Measurements from ENCODE around the gene AKIRIN1. TPM values are rescaled to one million over a fixed set of nuclear protein-coding genes. Genes with fewer than 3 reads are reported as not detected.

AKIRIN1 gene
- polyA plus RNA-seq, 1 of the 3 experiments (the other 2 are of a cell fraction) = 37.0 TPM

GRCh38 chr1:38997901-38998190 lies 6.8 kb downstream of the AKIRIN1 start:
- Histone ChIP-seq H3K4me1 (ENCODE audit: control insufficient read depth in 1 of 2, insufficient read depth in 2 of 2, low read depth in 1 of 2, low read length in 1 of 2) (no peaks in the 10 kb centered on the region; a peak in 2 of 4 replicates), H4K20me1 (ENCODE audit: insufficient read depth) (peaks cover 97% of the 10 kb centered on the region), H3K27ac (ENCODE audit: low read depth in 2 of 2, low read length in 1 of 2) (no peak overlapping the region), H2AFZ (ENCODE audit: low read depth) (no peak overlapping the region), H3K4me3 (ENCODE audit: low read depth in 2 of 2, low read length in 1 of 2) (no peak overlapping the region), H3K79me2 (ENCODE audit: insufficient read depth) (peaks cover 100% of the 10 kb centered on the region), H3K27me3 (ENCODE audit: insufficient read depth) (no peaks in the 10 kb centered on the region), H3K4me2 (no peak overlapping the region), H3K9ac (no peak overlapping the region), H3F3A (replicated peaks; ENCODE audit: insufficient read depth) (peaks cover 3% of the 10 kb centered on the region), H3K9me3 (no peaks in the 10 kb centered on the region), H3K9me2 (no peaks in the 10 kb centered on the region), H3K36me3 (replicated peaks in 1 of 2; ENCODE audit: control insufficient read depth in 1 of 2, insufficient read depth in 2 of 2, low read length in 1 of 2) (peaks cover 49 to 82% of the 10 kb centered on the region in 2 experiments)
- WGBS (ENCODE audit: low lambda C conversion rate) = 79% methylated on average over 3 of the region's 3 CpGs
- TF ChIP-seq REST (IDR thresholded peaks at IDR 0.05; ENCODE audit: low read depth, low read length) (no peak), MXI1 (IDR thresholded peaks at IDR 0.05; ENCODE audit: low read depth, low read length) (no peak), FOSL2 (IDR thresholded peaks at IDR 0.05; ENCODE audit: borderline replicate concordance, low read depth) (no peak), CHD2 (IDR thresholded peaks at IDR 0.05; ENCODE audit: low read length, partially characterized antibody) (no peak), GABPA (IDR thresholded peaks at IDR 0.05; ENCODE audit: low read depth) (no peak), NFIC (IDR thresholded peaks at IDR 0.05; ENCODE audit: borderline replicate concordance) (no peak), MEF2A (IDR thresholded peaks at IDR 0.05; ENCODE audit: borderline replicate concordance, low read depth) (no peak), EZH2phosphoT487 (IDR thresholded peaks at IDR 0.05; ENCODE audit: borderline replicate concordance, low read depth) (no peak), IRF3 (IDR thresholded peaks at IDR 0.05; ENCODE audit: low read depth, low read length) (no peak), RFX5 (IDR thresholded peaks at IDR 0.05; ENCODE audit: low read length) (no peak), SMC3 (IDR thresholded peaks at IDR 0.05; ENCODE audit: low read depth, low read length) (no peak), TEAD4 (IDR thresholded peaks at IDR 0.05; ENCODE audit: borderline replicate concordance, insufficient read depth) (no peak), SIN3A (IDR thresholded peaks at IDR 0.05; ENCODE audit: borderline replicate concordance, low read depth, low read length) (no peak), POLR2AphosphoS5 (IDR thresholded peaks at IDR 0.05; ENCODE audit: low read depth, low read length) (no peak)
- TF ChIP-seq, protein P1, sequence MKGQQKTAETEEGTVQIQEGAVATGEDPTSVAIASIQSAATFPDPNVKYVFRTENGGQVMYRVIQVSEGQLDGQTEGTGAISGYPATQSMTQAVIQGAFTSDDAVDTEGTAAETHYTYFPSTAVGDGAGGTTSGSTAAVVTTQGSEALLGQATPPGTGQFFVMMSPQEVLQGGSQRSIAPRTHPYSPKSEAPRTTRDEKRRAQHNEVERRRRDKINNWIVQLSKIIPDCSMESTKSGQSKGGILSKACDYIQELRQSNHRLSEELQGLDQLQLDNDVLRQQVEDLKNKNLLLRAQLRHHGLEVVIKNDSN (IDR thresholded peaks at IDR 0.05; ENCODE audit: borderline replicate concordance, low read depth) = no peak
- TF ChIP-seq, protein P2, sequence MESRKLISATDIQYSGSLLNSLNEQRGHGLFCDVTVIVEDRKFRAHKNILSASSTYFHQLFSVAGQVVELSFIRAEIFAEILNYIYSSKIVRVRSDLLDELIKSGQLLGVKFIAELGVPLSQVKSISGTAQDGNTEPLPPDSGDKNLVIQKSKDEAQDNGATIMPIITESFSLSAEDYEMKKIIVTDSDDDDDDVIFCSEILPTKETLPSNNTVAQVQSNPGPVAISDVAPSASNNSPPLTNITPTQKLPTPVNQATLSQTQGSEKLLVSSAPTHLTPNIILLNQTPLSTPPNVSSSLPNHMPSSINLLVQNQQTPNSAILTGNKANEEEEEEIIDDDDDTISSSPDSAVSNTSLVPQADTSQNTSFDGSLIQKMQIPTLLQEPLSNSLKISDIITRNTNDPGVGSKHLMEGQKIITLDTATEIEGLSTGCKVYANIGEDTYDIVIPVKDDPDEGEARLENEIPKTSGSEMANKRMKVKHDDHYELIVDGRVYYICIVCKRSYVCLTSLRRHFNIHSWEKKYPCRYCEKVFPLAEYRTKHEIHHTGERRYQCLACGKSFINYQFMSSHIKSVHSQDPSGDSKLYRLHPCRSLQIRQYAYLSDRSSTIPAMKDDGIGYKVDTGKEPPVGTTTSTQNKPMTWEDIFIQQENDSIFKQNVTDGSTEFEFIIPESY (IDR thresholded peaks at IDR 0.05; ENCODE audit: borderline replicate concordance, low read depth) = no peak
- TF ChIP-seq, protein P3, sequence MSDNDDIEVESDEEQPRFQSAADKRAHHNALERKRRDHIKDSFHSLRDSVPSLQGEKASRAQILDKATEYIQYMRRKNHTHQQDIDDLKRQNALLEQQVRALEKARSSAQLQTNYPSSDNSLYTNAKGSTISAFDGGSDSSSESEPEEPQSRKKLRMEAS (IDR thresholded peaks at IDR 0.05; ENCODE audit: low read depth) = no peak
- no peak for DNase-seq
- ChIA-PET POLR2A (no interaction called here), CTCF (no interaction called here)
